Endothelial cell of hepatic sinusoid (primary cell): ENCODE measurements around the gene SUN2.

Experiments used
- in situ Hi-C: cut with HindIII; loops from 2 replicates; pipeline ENCODE4 v1.10.0; 2017; ENCODE audit warnings: low sequenced_read_pairs

Gene SUN2

DNA sequence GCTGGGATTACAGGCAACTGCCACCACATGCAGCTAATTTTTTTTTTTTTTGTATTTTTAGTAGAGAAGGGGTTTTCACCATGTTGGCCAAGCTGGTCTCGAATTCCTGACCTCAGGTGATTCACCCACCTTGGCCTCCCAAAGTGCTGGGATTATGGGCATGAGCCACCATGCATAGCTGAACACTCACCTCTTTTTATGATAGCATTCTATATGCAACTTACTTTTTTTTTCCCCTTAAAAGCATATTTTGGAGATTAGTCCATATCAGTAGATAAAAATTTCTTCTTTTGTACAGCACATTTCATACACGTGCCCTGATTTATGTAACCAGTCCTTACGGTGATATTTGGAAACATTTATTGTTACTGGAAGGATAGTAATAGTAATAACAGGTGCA is 35.4 kb downstream of the SUN2 start:
- in situ Hi-C loops: no loop called here

DNA sequence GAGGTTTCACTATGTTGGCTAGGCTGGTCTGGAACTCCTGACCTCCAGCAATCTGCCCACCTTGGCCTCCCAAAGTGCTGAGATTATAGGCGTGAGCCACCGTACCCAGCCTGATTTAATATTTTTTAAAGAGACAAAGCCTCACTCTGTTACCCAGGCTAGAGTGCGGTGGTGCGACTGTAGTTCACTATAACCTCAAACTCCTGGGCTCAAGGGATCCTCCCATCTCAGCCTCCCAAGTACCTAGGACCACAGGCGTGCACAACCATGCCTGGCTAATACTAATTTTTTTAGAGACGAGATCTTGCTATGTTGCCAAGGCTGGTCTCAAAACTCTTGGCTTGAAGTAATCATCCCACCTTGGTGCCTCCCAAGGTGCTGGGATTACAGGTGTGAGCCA is 36.6 kb downstream of the SUN2 start:
- in situ Hi-C loops: no loop called here

DNA sequence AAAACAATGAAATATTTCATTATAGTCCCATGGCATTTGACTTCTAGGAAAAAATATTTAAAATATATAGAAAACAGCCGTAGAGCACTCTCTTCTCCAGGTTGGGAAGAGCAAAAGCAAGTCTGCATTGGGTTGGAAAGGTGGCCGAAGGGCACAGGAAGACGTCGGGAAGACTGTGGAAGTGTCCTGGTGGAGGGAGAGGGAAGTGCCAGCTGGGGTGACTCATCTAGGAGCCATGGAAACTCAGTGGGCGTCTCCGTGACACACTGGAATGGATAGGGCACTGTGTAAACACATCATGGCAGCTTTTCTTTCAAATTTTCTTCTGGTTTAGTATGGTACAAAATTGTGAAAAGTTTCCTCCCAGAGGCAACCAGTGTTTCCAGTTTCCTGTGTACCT is 37.4 kb downstream of the SUN2 start:
- in situ Hi-C loops: no loop called here

DNA sequence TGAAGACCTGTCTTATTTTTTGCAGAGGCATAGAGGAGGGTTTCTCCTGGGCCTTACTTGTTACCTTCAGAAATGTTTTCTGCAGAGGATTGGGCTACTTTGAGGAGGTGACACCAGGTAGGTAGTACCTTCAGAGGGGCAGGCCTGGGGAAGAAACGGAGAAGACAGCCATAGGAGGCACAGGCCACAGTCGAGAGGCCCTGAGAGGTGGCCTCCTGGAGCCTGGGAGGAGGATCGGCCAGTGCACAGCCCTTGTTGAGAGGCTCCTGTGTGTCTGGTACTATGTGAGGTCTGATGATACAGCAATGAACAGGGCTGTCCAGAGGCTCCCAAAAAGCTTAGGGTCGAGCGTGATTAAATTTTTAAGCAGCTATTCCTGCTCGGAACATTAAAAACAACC is 38.6 kb downstream of the SUN2 start:
- in situ Hi-C loops: no loop called here

DNA sequence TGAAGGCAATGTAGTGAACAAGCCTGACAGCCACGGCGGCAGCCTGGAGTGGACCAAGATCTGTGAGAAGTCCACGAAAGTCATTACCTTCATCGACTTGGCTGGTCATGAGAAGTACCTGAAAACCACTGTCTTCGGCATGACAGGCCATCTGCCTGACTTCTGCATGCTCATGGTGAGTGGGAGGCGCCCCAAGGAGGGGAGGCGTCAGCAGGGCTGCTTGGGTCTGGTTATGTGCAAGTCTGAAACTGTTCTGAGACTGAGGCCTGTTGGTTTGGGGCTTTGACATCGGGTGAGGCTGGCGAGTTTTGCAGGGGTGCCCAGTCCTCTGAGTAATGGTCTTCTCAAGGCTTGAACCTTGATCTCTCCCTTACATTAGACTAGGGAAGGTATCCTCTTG is 39.0 kb downstream of the SUN2 start:
- in situ Hi-C loops: no loop called here

DNA sequence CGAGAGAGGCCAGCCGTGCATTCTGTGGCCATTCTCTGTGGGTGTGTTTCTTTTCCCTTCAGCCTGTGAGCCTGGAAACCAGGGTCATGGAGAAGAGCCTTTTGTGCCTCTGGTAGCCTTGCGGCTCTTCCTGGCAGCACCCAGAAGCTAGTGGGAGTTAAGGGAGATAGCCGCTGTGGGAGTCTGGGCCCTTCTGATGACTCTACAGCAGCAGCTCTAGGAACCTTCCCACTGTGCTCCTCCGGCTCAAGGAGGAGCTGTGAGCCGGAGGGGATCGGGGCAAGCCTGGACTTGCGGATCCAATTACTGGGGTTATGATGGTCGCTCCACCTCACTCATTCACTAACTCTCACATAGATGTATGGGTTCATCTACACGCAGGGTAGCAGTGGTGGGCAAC is 39.5 kb downstream of the SUN2 start:
- in situ Hi-C loops: no loop called here

DNA sequence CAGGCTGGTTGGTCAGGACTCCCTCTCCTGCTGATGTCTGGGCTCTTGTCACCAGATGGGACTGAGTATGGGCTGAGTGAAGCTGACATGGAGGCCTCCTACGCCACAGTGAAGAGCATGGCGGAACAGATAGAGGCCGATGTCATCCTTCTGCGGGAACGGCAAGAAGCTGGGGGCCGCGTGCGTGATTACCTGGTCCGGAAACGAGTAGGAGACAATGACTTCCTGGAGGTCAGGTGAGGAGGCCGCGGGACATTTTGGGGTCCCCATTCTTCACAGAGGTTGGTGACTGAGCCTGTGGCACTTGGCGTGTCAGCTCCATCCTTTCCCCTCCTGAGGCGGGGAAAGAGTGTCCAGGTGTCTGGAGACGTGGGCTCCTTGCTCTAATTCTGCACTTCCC is 39.9 kb downstream of the SUN2 start:
- in situ Hi-C loops: no loop called here

DNA sequence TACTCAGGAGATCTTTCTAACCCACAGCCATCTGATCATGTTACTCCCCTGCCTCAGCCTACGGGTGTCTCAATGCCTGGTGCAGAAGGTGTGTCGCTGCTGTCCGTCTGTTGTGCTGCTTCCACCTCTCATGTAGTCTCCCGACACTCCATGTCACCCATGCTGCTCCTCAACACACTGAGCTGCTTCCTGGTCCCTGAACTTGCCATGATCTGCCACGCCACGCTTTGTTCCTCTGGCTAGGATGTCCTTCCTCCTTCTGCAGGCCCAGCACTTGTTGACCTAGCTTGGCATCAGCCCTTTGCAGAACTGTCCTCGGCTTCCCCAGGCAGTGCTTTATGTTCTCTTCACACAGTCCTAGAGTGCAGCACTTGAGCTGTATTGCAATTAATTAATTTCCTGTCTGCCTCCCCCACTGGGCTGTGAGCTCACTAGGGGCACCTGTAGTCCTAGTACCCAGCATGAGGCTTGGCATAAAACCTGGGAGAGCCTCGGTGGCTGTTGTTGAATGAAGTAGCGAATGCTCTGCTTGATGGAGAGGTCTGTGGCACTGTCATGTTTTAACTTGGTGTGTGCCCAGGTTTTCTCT is 40.5 kb downstream of the SUN2 start:
- in situ Hi-C loops: no loop called here

DNA sequence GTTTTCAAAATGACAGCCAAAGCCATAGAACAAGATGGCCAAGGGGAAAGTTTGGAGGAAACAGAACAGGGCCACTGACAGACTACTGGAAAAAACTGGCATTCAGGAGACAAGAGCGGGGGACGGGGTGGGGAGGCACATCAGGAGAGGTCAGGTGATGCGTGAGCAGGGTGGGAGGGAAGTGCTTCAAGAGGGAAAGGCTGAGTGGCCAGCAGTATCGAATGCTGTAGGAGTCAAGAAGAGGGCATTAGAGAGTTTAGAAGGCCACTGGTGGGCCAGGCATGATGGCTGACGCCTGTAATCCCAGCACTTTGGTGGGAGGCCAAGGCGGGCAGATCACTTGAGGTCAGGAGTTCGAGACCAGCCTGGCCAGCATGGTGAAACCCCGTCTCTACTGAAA is 41.9 kb downstream of the SUN2 start:
- in situ Hi-C loops: no loop called here

DNA sequence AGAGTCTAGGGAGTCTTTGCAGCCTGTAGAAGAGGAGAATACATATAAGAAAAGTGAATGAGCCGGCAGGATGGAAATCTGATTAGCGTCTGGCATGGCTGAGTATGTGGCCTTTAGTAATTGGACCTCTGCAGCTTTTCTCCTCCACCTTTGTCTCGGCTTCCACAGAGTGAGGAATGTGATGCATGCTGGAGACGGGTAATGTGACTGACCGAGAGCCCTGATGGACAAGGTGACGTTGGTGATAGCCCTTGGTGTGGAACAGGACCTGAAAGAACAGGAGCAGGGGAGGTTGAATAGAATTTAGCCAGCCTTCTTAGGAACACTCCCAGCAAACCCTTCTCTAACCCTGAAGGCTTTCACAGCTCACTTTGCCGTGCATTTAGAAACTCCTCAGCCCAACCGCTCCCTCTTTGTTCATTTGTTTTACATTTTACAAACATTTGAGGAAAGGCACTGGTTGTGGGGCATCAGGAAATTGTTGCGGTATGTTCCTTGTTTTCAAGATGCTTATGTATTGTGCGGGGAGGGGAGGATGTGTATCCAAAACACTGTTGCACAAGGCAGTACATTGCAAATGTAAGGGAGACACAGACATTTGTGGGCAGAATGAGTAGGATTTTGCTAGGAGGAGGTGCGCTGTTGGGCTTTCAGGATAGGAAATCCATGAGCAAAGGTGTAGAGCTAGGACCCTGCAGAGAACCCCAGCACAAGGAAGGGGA is 43.2 kb downstream of the SUN2 start:
- in situ Hi-C loops: no loop called here

DNA sequence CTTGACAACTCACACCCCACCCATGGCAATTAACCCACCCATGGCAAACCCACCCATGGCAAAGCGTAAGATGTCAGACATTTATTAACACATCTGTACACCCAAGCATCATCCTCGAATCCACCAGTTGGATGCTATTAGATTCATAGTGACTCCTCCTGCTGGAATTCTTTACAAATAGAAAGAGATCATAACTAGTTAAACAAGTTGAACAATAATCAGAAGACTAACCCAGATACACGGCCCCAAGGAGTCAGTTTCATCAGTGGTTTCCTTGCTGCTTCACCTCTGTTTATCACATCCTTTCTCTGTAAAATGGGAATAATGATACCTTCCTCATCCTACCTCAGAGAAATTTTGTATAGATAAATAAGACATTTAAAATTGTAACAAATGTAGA is 44.9 kb downstream of the SUN2 start:
- in situ Hi-C loops: no loop called here

DNA sequence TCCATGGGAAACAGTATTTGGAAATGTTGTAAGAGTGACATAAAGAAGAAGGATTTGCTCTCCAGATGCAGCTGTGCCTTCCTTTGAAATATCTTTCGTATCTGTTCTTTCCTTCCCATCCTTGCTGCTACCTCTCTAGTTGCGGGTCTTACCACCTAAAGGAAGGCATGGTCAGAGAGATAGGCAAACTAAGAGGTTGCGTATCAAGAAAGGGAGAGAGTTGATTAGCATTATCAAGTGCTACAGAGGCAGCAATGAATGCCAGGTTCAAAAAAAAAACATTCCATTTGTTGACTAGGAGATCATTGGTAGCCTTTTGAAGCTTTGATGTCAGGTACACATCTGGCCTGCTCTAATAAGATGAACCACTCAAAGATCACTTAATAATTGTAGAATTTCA is 45.4 kb downstream of the SUN2 start:
- in situ Hi-C loops: no loop called here

DNA sequence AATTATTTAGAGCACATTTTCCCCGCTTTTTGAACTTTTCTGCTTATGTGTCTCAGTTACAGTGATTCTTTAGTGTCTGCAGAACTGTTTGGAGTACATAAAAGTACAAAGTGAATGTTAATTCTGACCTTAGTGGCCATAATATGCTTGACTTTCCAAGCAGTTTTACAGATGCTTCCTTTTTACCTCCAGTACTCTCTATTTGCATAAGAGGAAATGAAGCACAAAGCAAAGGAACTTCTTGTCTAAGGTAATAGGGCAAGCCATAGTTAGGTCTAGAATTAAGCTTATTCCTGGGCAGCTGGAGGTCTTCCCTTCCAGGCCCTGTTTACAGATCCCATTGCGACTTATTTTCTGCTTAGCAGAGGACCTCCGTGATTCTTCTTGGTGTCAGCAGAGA is 46.5 kb downstream of the SUN2 start:
- in situ Hi-C loops: no loop called here

DNA sequence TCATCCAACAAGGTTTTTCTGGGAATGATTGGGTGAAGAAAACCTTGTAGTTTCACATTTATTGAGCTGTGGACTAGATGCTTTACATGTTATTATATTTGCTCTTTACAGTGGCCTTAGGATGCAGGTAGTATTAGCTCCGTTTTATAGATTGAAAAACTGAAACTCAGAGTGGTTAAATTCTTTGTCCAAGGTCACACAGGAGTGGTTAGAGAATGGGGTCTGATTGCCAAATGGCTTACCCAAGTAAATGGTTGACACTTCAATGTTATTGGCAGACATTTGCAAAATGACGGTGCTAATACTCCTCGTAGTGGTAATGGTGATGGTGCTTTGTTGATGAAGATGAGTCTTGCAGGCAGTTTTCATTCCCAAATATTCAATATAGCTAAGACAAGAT is 47.8 kb downstream of the SUN2 start:
- in situ Hi-C loops: no loop called here

DNA sequence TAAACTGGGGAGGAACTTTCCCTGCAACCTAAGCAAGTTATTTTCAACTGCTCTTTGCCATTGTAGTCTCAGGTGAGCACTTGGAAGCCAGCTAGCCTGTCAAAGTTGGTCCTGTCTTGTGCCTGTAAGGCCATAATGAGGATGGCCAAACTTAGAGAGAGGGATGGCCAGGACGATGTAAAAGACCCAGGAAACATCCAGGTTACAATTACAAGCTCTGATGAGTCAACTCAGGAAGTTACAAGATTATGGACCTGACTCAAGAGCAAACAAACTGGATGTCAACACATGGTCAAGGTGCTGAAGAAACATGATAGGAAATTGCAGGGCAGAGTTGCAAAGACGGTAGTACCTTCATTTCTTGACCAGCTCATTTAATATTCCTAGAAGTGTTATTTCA is 48.5 kb downstream of the SUN2 start:
- in situ Hi-C loops: no loop called here

DNA sequence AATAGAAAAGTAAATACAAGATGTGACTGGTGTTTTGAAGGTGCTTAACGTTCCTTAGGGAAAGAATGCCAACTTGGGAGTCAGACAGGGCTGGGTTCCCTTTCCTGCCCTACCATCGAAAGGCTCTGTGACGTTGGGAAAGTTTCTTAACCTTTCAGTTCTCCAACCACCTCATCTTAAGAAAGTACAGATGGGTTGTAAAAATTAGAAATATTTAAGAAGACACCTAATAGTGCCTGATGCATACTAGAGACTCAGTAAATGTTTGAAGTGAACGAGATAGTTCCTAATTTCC is 49.0 kb downstream of the SUN2 start:
- in situ Hi-C loops: no loop called here

DNA sequence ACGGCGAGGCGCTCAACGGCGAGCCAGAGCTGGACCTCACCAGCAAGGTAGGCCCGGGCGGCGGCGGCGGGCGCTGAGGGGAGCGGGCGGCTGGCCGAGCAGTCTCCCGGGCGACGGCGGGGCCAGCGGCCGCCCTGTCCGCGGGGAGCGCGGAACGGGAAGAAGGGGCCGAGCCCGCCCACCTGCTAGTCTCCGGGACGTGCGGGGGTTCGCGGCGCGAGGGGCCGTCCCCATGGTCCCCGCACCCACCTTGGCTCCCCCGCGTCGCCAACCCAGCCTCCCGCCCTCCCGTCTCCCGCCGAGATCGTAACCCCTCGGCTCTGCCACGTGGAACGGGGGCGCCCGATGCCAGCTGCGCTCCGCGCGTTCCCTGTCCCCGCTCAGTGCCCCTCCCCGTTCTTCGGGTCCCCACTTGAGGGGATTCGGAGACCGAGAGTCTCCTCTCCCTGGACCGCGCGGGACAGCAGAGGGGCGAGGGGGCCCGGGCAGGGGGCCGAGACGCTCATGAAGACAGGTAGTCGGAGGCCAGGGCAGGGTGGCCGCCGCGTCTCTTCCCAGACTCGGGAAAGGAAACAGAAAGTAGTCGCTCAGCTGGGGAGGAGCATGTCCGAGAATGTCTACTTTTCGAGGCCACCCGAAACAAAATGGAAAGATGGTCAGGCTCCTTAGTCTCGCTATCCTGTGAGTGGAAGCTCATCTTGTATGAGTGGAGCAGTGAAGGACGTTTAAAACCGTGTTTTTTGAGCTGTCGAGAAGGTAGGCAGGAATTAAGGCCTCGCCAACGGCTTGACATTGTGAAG is 49.5 kb downstream of the SUN2 start:
- in situ Hi-C loops: no loop called here

DNA sequence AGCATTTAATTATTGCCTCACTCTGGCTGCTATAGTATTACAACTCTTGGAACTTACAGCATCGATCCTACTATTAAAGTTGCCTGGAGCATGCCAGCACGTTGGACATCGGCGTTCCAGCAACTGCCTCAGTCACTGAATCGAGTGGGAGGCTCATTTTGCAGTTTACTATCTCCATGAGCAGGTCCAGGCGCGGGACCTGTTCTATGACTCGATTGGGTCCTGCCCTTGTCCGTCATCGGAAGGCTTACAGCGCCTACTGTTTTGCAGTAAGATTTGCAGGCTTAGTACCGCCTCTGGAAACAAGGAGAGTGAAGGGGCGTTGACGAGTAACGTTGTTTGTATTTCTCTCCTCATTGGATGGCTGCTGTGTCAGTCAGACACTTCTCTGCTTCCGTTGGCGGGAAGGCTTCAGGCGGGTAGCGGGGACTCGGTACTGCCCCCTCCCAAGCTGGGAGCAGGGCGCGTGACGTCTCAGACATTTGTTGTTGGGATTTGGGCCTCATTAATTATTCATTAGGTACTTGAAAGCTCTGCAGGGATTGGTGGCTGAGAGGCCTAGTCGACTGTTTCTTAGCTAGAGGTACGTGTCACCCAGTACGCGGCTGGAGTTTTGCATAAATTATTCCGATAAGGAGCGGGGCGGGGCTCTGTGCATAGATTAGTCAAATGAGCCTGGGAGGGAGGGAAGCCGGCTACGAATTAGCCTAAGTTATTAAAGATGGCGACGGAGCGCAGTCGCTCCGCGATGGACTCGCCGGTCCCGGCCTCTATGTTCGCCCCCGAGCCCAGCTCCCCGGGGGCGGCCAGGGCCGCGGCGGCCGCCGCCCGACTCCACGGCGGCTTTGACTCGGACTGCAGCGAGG is 50.3 kb downstream of the SUN2 start, which contains the start of gene GTPBP1:
TSS of gene GTPBP1 (plus strand) at position 710 of the 866 bp plus-strand sequence. CDS start at position 722, 12 bp downstream.
- in situ Hi-C loops: no loop called here

DNA sequence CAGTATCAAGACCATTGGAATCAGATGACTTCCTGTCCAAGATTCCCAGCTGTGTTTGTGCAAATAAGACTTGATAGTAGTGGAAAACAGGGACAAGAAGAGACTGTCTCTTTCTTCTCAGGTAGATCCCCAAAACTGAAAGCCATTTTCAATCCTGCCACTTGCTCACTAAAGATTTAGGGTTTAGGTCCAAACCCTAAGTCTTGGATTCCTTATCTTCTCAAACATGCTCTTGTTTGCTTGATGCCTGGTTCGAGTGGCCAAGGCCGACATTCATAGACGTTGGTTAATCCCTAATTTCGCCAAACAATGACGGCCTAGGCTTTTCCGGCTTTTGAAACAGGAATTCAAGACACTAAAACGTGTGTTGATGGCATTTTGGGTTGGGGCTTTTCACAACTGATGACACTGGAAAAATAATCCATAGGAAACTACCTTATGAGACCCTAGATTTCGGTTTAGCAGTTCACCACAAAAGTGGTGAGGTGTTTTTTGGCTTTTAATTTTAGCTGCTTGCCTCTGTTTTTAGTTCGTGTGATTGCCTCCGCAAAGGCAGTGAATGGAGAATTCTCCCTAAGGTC is 51.1 kb downstream of the SUN2 start:
- in situ Hi-C loops: no loop called here

DNA sequence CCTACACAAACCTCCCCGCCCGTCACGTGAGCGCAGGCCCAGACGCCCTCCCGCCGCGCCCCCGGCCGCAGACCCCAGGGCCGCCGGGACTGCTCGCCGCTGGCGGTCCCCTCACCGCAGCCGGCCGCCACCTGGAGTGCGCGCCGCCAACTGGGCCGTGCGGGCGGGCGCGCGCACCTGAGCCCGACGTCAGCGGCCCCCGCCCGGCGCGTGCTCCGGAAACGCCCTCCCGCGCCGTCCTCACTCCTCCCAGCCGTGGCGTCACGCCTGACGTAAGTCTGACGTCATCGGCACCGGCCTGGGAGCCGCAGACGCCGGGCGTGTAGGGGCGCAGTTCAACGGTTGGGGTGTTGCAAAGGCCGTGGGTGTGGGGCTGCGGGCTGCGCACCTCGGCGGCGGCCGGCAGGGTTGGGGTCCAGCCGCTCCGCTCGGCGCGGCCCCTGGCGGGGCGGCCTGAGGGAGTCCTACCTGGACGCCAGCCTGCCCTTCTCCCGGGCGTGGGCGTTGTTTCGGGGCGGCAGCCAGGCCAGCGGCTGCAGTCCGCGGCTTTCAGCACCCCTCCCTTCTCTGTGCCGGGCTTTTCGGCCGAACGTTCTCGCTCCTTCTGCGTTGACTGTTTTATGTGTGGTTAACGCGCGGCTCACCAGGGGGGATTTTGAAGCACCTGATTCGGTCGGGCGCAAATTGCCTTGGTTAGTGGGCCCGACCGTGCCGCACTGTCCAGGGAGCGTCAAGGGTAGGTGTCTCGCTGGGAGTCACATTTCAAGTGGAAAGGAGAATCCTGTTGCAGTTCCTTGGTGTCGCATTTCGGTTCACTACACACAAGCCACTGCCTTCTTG is 54.8 kb downstream of the SUN2 start, which contains the start of gene JOSD1:
TSS of gene JOSD1 (minus strand) at position 155 of the 840 bp plus-strand sequence. CDS start 956 bp downstream, outside the sequence.
- in situ Hi-C loops: no loop called here
